ENCODE data around the gene PTX3.

The PTX3 gene

GRCh38 chr3:157414861-157415260 lies 21.8 kb upstream of the PTX3 start:
- Histone ChIP-seq H3K4me1 (no peaks in the 10 kb centered on the region), H3K9me3 (no peaks in the 10 kb centered on the region), H3K36me3 (no peaks in the 10 kb centered on the region), H3K4me3 (no peak overlapping the region), H3K27ac (no peak overlapping the region), H3K27me3 (no peaks in the 10 kb centered on the region)
- TF ChIP-seq, protein P1, sequence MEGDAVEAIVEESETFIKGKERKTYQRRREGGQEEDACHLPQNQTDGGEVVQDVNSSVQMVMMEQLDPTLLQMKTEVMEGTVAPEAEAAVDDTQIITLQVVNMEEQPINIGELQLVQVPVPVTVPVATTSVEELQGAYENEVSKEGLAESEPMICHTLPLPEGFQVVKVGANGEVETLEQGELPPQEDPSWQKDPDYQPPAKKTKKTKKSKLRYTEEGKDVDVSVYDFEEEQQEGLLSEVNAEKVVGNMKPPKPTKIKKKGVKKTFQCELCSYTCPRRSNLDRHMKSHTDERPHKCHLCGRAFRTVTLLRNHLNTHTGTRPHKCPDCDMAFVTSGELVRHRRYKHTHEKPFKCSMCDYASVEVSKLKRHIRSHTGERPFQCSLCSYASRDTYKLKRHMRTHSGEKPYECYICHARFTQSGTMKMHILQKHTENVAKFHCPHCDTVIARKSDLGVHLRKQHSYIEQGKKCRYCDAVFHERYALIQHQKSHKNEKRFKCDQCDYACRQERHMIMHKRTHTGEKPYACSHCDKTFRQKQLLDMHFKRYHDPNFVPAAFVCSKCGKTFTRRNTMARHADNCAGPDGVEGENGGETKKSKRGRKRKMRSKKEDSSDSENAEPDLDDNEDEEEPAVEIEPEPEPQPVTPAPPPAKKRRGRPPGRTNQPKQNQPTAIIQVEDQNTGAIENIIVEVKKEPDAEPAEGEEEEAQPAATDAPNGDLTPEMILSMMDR (IDR thresholded peaks at IDR 0.05): no peak
- DNase-seq: no peak
- intact Hi-C loops (cut with DNase I; ENCODE audit: low total_unique reads): no loop called here

DNA sequence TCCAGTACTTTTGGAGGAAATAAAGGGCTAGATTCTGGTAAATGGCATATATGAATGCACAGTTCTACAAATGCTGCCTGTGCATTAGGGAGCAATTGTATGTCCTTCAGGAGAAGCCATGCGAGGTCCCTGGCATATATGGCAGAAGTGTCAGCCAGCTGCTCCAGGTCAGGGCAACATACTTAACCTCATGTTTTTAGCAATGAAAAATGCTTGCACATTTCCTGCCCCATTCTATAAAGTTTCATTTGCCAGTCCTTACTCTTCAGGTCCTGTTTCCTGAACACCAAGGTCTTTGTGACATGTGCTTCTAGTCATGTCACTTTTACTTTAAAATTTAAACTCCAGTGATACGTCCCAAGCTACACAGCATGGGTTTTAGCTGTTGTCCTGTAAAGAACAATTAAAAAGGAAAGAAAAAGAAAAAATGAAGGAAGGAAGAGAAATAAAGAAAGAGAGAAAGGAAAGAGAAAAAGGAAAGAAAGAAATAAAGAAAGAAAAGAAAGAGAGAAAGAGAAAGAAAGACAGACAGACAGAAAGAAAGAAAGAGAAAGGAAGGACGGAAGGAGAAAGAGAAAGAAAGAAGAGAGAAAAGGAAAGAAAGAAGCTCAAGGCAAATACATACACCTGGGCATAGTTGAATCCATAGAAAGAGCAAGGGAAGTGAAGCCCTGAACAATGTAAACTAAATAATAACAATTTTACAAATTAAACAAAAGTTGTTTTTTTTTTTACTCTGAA lies 20.1 kb upstream of the PTX3 start:
- no peak overlapping the region for H3K27ac ChIP-seq
- intact Hi-C loops (cut with DNase I; ENCODE audit: low total_unique reads): no loop called here

GRCh38 chr3:157417247-157417646 lies 19.4 kb upstream of the PTX3 start:
- intact Hi-C loops (cut with DNase I; ENCODE audit: low total_unique reads): no loop called here
- TF ChIP-seq, protein P1 (IDR thresholded peaks at IDR 0.05): no peak
- Histone ChIP-seq H3K27ac (no peak overlapping the region), H3K36me3 (no peaks in the 10 kb centered on the region), H3K4me3 (no peak overlapping the region), H3K27me3 (no peaks in the 10 kb centered on the region), H3K9me3 (no peaks in the 10 kb centered on the region), H3K4me1 (no peaks in the 10 kb centered on the region)
- DNase-seq: no peak

More for the DNA sequence above, 20.1 kb upstream of the PTX3 start:
- Histone ChIP-seq H3K27me3 (no peaks in the 10 kb centered on the region), H3K4me3 (no peak overlapping the region), H3K4me1 (no peaks in the 10 kb centered on the region), H3K9me3 (no peaks in the 10 kb centered on the region), H3K36me3 (no peaks in the 10 kb centered on the region)
- DNase-seq: no peak
- TF ChIP-seq, protein P1 (IDR thresholded peaks at IDR 0.05): no peak

DNA sequence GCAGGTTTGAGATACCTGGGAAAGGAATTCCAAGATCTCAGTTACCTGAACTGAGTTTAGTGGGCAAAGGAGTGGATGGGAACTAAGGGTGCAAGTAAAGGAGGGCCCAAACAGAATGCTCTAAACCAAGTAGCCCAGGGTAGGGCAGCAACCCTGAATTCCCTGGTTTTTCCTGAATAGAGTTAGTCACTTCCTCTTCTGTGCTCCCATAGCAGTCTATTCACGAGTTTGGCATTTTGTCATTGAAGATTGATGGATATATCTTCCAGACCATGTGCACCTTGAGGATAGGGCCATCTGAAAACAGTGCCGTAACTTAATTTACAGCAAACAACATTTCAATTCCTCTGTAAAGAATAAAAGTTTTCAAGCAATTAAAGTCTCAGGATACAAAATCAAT lies 18.5 kb upstream of the PTX3 start:
- intact Hi-C loops (cut with DNase I; ENCODE audit: low total_unique reads): no loop called here
- DNase-seq: no peak
- Histone ChIP-seq H3K9me3 (no peaks in the 10 kb centered on the region), H3K27ac (no peak overlapping the region), H3K36me3 (no peaks in the 10 kb centered on the region), H3K4me3 (no peak overlapping the region), H3K4me1 (no peaks in the 10 kb centered on the region), H3K27me3 (no peaks in the 10 kb centered on the region)
- TF ChIP-seq, protein P1 (IDR thresholded peaks at IDR 0.05): no peak

- Histone ChIP-seq H3K27me3 (no peaks in the 10 kb centered on the region), H3K4me1 (no peaks in the 10 kb centered on the region), H3K36me3 (no peaks in the 10 kb centered on the region), H3K9me3 (no peaks in the 10 kb centered on the region), H3K27ac (no peak overlapping the region), H3K4me3 (no peak overlapping the region)
- intact Hi-C loops (cut with DNase I; ENCODE audit: low total_unique reads): no loop called here
- TF ChIP-seq, protein P1 (IDR thresholded peaks at IDR 0.05): no peak
- no peak for DNase-seq
Measured at GRCh38 chr3:157420606-157421130, 16.0 kb upstream of the PTX3 start.

Measured in tibial artery (tissue), 4 donors.